ENCODE results near the gene INHBC.
"Not testable (repeated sequence)": the region's sequence is repeated elsewhere in the genome, so short reads cannot be mapped to it uniquely, and the experiment has no call there.

The INHBC gene

DNA sequence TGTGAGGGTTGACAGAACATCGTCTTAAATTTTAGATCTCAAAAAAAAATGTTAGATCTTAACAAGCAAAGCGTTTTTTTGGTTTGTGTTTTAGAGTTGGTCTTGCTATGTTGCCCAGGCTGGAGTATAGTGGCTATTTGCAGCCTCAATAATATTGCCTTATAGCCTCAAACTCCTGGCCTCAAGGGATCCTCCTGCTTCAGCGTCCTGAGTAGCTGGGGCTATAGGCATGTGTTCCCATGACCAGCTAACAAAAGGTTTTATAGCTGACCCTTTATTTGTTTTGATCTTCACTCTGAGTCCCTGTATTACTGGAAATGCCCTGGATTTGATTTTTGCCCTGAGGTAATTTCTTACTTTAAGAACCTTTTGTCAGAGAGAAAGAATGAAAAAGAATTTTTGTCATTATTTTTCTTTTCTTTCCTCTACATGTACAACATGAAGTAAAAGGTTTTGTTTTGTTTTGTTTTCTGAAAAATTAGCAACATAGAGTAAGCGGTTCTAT lies 5.2 kb downstream of the INHBC start:
- Mint-ChIP-seq H3K27me3 (ENCODE audit: low read depth) (peaks cover 17% of the 10 kb centered on the region), H3K36me3 (ENCODE audit: low read depth) (peaks cover 3% of the 10 kb centered on the region), H3K27ac (no peak overlapping the region), H3K9me3 (peaks cover 10% of the 10 kb centered on the region), H3K4me3 (no peak overlapping the region), H3K4me1 (ENCODE audit: low read depth) (peaks cover 4% of the 10 kb centered on the region)

DNA sequence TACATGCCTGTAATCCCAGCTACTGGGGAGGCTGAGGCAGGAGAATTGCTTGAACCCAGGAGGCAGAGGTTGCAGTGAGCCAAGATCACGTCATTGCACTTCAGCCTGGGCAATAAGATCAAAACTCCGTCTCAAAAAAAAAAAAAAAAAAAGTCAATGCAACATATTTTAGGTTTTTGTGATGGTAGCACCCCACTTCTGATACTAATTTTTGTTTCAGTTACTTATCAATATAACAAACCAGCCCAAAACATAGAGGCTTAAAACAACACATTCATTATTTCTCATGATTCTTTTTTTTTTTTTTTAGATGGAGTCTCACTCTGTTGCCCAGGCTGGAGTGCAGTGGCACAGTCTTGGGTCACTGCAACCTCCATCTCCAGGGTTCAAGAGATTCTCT lies 6.8 kb downstream of the INHBC start:
- peaks cover 17% of the 10 kb centered on the region for H3K27me3 Mint-ChIP-seq (ENCODE audit: low read depth)
- not testable (repeated sequence) for H3K27ac Mint-ChIP-seq; H3K4me3 Mint-ChIP-seq; H3K4me1 Mint-ChIP-seq (ENCODE audit: low read depth); H3K36me3 Mint-ChIP-seq (ENCODE audit: low read depth)
- peaks cover 10% of the 10 kb centered on the region for H3K9me3 Mint-ChIP-seq

DNA sequence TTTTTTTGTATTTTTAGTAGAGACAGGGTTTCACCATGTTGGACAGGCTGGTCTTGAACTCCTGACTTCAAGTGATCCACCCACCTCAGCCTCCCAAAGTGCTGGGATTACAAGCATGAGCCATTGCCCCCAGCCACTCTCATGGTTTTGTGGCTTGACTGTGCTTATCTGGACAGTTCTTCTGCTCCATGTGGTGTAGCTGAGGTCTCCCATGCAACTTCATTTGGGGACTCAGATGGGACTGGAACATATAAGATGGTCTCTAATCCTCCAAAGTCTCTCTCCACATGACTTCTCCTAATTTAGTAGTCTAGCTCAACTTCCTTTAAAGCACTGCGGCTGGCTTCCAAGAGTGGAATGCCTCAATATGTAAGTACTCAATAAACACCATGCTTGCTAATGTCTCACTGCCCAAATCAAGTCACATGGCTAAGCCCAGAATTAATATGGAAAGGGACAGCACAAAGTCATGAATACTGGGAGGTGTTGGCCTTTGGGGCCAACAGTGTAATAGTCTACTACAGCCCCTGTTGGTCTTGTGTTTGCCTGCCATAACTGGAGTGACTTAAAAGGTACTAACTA lies 7.4 kb downstream of the INHBC start:
- no peak overlapping the region for H3K4me3 Mint-ChIP-seq

DNA sequence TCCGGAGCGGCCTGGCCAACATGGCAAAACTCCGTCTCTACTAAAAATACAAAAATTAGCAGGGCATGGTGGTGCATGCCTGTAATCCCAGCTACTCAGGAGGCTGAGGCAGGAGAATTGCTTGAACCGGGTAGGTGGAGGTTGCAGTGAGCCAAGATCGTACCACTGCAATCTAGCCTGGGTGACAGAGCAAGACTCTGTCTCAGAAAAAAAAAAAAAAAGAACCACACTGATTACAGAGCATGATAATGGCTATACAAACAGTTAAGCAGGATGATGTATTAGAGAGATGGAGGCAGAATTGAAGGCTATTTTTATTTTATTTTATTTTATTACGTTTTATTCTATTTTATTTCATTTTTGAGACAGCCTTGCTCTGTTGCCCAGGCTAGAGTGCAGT lies 9.8 kb downstream of the INHBC start:
- peaks cover 10% of the 10 kb centered on the region for H3K9me3 Mint-ChIP-seq
- H3K36me3 Mint-ChIP-seq (ENCODE audit: low read depth): not testable (repeated sequence)

More for the DNA sequence above, 7.4 kb downstream of the INHBC start:
- Mint-ChIP-seq H3K27me3 (ENCODE audit: low read depth) (peaks cover 17% of the 10 kb centered on the region), H3K9me3 (peaks cover 10% of the 10 kb centered on the region), H3K36me3 (ENCODE audit: low read depth) (peaks cover 3% of the 10 kb centered on the region), H3K27ac (no peak overlapping the region), H3K4me1 (ENCODE audit: low read depth) (no peaks in the 10 kb centered on the region)

DNA sequence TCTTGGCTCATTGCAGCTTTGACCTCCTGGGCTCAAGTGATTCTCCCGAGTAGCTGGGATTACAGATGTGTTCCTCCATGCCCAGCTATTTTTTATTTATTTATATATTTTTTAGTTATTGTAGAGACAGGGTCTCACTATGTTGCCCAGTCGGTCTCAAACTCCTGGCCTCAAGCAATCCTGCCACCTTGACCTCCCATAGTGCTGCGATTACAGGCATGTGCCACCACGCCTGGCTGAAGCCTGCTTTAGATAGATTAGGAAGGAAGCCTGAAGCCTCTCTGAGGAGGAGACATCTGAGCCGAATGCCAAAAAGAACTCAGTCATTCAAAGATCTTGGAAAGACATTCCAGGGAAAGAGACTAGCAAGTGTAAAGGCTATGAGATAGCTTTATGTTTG lies 10.2 kb downstream of the INHBC start:
- peaks cover 11% of the 10 kb centered on the region for H3K27me3 Mint-ChIP-seq (ENCODE audit: low read depth)
- no peaks in the 10 kb centered on the region for H3K4me1 Mint-ChIP-seq (ENCODE audit: low read depth)
- H3K4me3 Mint-ChIP-seq: no peak overlapping the region
- peaks cover 10% of the 10 kb centered on the region for H3K9me3 Mint-ChIP-seq
- H3K36me3 Mint-ChIP-seq (ENCODE audit: low read depth): peaks cover 3% of the 10 kb centered on the region
- H3K27ac Mint-ChIP-seq: no peak overlapping the region

More for the DNA sequence above, 9.8 kb downstream of the INHBC start:
- H3K27me3 Mint-ChIP-seq (ENCODE audit: low read depth): peaks cover 11% of the 10 kb centered on the region
- not testable (repeated sequence) for H3K4me3 Mint-ChIP-seq; H3K27ac Mint-ChIP-seq; H3K4me1 Mint-ChIP-seq (ENCODE audit: low read depth)

DNA sequence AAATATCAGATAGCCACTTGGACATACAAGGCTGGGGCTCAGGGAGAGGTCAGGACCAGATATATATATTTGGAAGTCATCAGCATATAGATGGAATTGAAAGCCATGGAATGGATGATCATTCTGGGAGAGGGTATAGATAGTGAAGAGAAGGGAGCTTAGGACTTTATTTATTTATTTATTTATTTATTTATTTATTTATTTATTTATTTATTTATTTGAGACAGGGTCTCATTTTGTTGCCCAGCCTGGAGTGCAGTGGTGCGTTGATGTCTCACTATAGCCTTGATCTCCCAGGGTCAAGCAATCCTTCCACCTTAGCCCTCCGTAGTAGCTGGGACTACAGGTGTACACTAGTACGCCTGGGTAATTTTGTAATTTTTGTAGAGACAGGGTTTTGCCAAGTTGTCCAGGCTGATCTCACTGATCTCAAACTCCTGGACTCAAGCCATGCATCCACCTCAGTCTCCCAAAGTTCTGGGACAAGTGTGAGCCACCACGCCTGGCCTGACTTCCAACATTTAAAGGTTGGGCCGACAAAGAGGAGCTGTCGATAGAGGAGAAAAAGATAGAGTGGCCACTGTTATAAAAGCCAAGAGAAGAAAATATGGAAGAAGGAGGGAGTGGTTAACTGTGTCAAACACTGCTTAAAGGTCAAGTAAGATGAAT lies 11.8 kb downstream of the INHBC start:
- no peak overlapping the region for H3K4me3 Mint-ChIP-seq
- no peaks in the 10 kb centered on the region for H3K36me3 Mint-ChIP-seq (ENCODE audit: low read depth)
- peaks cover 6% of the 10 kb centered on the region for H3K9me3 Mint-ChIP-seq
- peaks cover 6% of the 10 kb centered on the region for H3K27me3 Mint-ChIP-seq (ENCODE audit: low read depth)
- no peak overlapping the region for H3K27ac Mint-ChIP-seq
- no peaks in the 10 kb centered on the region for H3K4me1 Mint-ChIP-seq (ENCODE audit: low read depth)

DNA sequence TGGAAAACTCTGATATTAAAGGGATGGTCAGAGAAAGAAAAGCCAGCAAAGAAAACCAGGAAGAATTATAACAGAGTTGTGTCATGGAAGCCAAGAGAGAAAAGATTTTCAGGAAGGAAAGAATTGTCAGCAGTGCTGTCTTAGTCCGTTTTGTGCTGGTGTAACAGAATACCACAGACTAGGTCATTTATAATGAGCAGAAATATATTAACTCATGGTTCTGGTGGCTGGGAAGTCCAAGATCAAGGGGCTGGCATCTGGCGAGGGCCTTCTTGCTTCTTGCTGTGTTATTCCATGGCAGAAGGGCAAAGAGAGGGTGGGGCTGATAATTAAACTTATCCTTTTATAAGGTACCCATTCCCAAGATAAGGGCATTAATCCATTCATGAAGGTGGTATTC lies 14.1 kb downstream of the INHBC start:
- H3K4me1 Mint-ChIP-seq (ENCODE audit: low read depth): no peaks in the 10 kb centered on the region
- no peak overlapping the region for H3K4me3 Mint-ChIP-seq
- no peaks in the 10 kb centered on the region for H3K36me3 Mint-ChIP-seq (ENCODE audit: low read depth)
- H3K27ac Mint-ChIP-seq: no peak overlapping the region
- H3K27me3 Mint-ChIP-seq (ENCODE audit: low read depth): no peaks in the 10 kb centered on the region
- H3K9me3 Mint-ChIP-seq: no peaks in the 10 kb centered on the region

DNA sequence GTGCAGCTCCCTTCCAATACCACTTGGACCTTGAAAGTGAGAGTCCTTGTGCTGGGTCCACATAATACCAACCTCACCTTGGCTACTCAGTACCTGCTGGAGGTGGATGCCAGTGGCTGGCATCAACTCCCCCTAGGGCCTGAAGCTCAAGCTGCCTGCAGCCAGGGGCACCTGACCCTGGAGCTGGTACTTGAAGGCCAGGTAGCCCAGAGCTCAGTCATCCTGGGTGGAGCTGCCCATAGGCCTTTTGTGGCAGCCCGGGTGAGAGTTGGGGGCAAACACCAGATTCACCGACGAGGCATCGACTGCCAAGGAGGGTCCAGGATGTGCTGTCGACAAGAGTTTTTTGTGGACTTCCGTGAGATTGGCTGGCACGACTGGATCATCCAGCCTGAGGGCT lies 14.8 kb downstream of the INHBC start:
- no peak overlapping the region for H3K4me3 Mint-ChIP-seq
- no peaks in the 10 kb centered on the region for H3K4me1 Mint-ChIP-seq (ENCODE audit: low read depth)
- H3K36me3 Mint-ChIP-seq (ENCODE audit: low read depth): no peaks in the 10 kb centered on the region
- H3K27ac Mint-ChIP-seq: no peak overlapping the region
- no peaks in the 10 kb centered on the region for H3K27me3 Mint-ChIP-seq (ENCODE audit: low read depth)
- no peaks in the 10 kb centered on the region for H3K9me3 Mint-ChIP-seq

DNA sequence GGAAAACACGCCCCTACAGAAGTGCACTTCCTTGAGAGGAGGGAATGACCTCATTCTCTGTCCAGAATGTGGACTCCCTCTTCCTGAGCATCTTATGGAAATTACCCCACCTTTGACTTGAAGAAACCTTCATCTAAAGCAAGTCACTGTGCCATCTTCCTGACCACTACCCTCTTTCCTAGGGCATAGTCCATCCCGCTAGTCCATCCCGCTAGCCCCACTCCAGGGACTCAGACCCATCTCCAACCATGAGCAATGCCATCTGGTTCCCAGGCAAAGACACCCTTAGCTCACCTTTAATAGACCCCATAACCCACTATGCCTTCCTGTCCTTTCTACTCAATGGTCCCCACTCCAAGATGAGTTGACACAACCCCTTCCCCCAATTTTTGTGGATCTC lies 15.5 kb downstream of the INHBC start:
- H3K4me3 Mint-ChIP-seq: no peak overlapping the region
- H3K27ac Mint-ChIP-seq: no peak overlapping the region
- H3K4me1 Mint-ChIP-seq (ENCODE audit: low read depth): no peaks in the 10 kb centered on the region

DNA sequence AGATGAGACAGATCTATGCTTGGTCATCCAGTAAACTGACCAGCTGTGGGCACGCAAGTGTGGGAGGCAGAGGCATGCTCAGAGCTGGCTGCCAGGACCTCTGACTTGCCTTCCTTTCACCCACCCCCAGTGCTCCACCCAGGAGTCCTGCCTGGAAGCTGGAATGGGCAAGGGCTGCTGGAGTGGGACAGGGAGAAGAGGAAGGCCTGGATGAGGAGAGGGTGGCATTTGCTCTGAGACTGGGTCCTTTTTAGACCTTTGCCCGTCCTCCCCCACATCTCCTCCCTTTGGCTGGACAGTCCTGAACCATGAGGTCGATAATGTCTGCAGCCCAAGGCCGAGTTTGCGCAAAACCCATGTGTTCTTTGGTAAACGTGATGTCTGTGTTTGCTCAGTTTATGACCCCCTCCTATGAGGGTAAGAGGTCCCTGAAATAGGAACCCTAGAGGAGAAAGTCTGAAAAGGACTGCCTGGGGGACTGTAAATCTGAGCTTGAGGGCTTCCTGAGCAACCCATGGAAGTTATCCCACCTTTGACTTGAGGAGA lies 16.7 kb downstream of the INHBC start:
- Mint-ChIP-seq H3K4me1 (ENCODE audit: low read depth) (peaks cover 6% of the 10 kb centered on the region), H3K36me3 (ENCODE audit: low read depth) (no peaks in the 10 kb centered on the region), H3K9me3 (no peaks in the 10 kb centered on the region), H3K27ac (no peak overlapping the region), H3K4me3 (no peak overlapping the region), H3K27me3 (ENCODE audit: low read depth) (no peaks in the 10 kb centered on the region)

More for the DNA sequence above, 15.5 kb downstream of the INHBC start:
- no peaks in the 10 kb centered on the region for H3K36me3 Mint-ChIP-seq (ENCODE audit: low read depth)
- no peaks in the 10 kb centered on the region for H3K9me3 Mint-ChIP-seq
- H3K27me3 Mint-ChIP-seq (ENCODE audit: low read depth): no peaks in the 10 kb centered on the region

DNA sequence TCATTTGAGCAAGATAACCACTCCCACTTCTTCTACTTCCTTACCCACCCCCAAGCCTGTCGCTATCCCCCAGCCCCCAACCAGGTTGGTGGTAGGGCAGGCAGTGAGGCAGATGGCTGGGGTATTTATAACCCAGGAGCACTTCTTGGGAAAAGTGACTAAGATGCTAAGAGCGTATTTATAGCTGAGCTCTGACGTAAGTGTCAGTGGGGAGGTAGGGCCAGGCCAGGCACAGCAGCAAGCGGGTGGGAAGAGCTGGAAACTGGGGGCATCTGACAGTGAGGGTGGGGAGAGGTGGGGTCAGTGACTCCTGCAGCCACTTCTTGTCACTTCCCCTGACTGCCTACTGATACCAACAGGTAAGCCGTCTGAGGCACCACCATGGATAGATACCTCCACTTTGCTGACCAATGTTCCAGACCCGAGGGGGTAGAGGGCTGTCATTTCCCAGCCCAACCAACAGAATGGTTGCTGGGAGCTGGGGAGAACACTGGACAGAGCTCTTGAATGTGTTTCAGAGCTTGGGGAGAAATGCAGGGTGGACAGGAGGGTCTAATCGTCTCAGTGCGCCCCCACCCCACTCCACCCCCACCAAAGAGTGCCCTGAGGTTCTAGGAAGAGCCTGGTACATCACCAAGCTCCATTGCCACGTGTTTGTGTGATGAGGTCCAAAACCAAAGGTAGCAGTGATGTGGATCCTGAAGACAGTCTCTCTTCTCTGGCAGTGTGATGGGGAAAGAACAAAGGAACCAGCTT lies 17.8 kb downstream of the INHBC start:
- H3K27me3 Mint-ChIP-seq (ENCODE audit: low read depth): no peaks in the 10 kb centered on the region
- H3K9me3 Mint-ChIP-seq: no peaks in the 10 kb centered on the region
- H3K36me3 Mint-ChIP-seq (ENCODE audit: low read depth): no peaks in the 10 kb centered on the region
- no peak overlapping the region for H3K27ac Mint-ChIP-seq
- H3K4me1 Mint-ChIP-seq (ENCODE audit: low read depth): peaks cover 6% of the 10 kb centered on the region
- no peak overlapping the region for H3K4me3 Mint-ChIP-seq

DNA sequence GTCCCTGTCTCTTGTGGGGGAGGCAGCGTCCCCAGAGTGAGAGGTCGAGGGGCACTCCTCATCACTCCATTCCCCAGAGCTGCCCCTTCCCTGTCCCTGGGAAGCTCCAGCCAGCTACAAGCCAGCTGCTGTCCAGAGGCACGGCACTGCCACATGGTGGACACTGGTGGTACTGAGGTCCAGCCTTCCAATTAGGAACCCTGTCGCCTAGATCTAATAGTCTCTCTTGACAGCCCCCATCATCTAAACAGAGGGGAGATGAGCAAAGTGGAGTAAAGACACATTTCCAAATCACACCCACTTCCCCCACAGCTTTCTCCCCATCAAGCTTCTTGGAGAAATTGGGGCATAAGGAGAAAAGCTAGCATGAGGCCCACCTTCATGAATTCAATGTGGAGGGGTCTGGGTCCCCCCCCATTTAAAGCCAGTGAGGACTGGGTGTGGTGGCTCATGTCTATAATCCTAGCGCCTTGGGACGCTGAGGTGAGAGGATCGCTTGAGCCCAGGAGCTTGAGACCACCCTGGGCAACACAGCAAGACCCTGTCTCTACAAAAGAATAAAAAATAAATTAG lies 18.4 kb downstream of the INHBC start:
- Mint-ChIP-seq H3K27me3 (ENCODE audit: low read depth) (no peaks in the 10 kb centered on the region), H3K9me3 (no peaks in the 10 kb centered on the region), H3K4me3 (no peak overlapping the region), H3K36me3 (ENCODE audit: low read depth) (no peaks in the 10 kb centered on the region), H3K27ac (no peak overlapping the region), H3K4me1 (ENCODE audit: low read depth) (peaks cover 6% of the 10 kb centered on the region)

DNA sequence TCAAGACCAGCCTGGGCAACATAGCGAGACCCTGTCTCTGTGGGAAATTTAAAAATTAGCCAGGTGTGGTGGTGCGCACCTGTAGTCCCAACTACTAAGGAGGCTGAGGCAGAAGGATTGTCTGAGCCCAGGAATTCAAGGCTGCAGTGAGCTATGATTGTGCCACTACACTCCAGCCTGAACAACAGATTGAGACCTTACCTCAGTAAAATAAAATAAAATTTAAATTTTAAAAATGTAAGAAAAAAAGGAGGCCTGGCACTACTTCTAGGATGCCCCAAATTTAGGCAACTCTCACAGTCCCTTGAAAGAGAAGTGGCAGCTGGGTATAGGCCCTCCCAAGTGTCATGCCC lies 19.6 kb downstream of the INHBC start:
- Mint-ChIP-seq H3K27ac (no peak overlapping the region), H3K36me3 (ENCODE audit: low read depth) (no peaks in the 10 kb centered on the region), H3K27me3 (ENCODE audit: low read depth) (no peaks in the 10 kb centered on the region), H3K9me3 (no peaks in the 10 kb centered on the region), H3K4me1 (ENCODE audit: low read depth) (peaks cover 12% of the 10 kb centered on the region), H3K4me3 (no peak overlapping the region)

DNA sequence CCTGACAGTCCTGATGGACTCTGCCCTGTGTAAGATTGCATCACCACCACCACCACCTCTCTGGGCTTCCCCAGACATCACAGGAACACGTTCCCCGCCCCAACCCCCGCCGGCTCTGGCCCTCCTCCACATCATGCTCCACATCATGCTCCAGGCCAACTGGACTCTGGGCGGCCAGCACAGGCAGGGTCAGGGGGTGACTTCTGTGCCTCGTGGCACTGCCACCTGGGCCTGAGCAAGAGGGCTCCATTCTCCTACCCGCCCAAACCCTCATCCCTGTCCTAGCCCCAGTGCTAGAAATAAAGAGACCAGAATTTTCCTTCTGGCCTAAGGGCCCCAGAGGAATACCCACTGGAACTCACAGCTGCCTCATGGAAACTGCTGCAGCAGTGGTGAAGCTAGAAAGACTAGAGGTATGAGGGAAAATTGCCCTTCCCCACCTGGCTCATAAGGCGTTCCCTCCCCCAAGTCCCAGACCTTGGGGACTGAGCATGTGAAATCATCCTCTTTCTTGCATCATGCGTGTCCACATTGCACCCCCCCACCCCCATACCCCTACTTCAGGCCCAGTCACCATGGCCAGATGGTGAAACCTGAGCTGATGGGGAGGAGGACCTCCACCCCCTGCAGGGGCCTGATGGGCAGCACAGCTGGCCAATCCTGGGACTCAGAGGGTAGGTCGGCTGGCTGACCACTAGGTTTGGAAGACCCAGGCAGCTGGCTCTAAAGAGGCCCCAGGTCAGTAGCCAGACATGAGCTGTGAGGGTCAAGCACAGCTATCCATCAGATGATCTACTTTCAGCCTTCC lies 20.2 kb downstream of the INHBC start, which contains the start of gene INHBE:
Gene INHBE (plus strand): TSS at position 742 of the 808 bp plus-strand sequence. CDS start 230 bp downstream, outside the sequence.
- Mint-ChIP-seq H3K36me3 (ENCODE audit: low read depth) (no peaks in the 10 kb centered on the region), H3K27ac (peak within 1 kb of the TSS; percentile 73), H3K4me3 (peak within 1 kb of the TSS; percentile 65), H3K4me1 (ENCODE audit: low read depth) (peaks cover 17% of the 10 kb centered on the region), H3K9me3 (no peaks in the 10 kb centered on the region), H3K27me3 (ENCODE audit: low read depth) (no peaks in the 10 kb centered on the region)

All from T-helper 1 cell treated with Interleukin-12 subunit alpha and Interleukin-12 subunit beta and Interleukin-4 antibody, amounts not matched to agents 30 μg/mL and 1 μg/mL, for 36 hours (primary cell).